Activated B cell treated with CpG ODN at 0.5 μM for 24 hours (primary cell): Measurements from ENCODE around the gene GGTLC1. TPM values are rescaled to one million over a fixed set of nuclear protein-coding genes. Genes with fewer than 3 reads are reported as not detected.

Experiments used
- ATAC-seq: fragments of 200-7000 bp; cut with Tn5 transposase; one replicate; pipeline ENCODE4 v1.10.0; 2021; ENCODE audit warnings: low read depth, mild to moderate bottlenecking, moderate library complexity
- CTCF ChIA-PET: fragments of 350-600 bp; sonication (Branson Sonifier 250); formaldehyde crosslinking; loops from one replicate; lab custom pipeline; 2021; ENCODE audit warnings: antibody characterized with exemption; lab: Charles Lee
- POLR2A ChIA-PET: fragments of 350-600 bp; sonication (Branson Sonifier 250); formaldehyde crosslinking; loops from one replicate; lab custom pipeline; 2021; ENCODE audit warnings: antibody characterized with exemption; lab: Charles Lee
- DNase-seq: peaks from one replicate; pipeline ENCODE4 v3.0.0; 2022
- H3K27ac Mint-ChIP-seq: one replicate; pipeline ENCODE4 v1.8.0; 2020; ENCODE audit warnings: mixed read lengths
- H3K27me3 Mint-ChIP-seq: one replicate; pipeline ENCODE4 v1.8.0; 2021; ENCODE audit warnings: mixed read lengths
- H3K36me3 Mint-ChIP-seq: one replicate; pipeline ENCODE4 v1.8.0; 2021; ENCODE audit warnings: low read depth, mixed read lengths
- H3K4me1 Mint-ChIP-seq: one replicate; pipeline ENCODE4 v1.8.0; 2021; ENCODE audit warnings: mixed read lengths
- H3K4me3 Mint-ChIP-seq: one replicate; pipeline ENCODE4 v1.8.0; 2020; ENCODE audit warnings: mild to moderate bottlenecking, mixed read lengths
- H3K9me3 Mint-ChIP-seq: one replicate; pipeline ENCODE4 v1.8.0; 2020; ENCODE audit warnings: mixed read lengths
- CTCF ChIP-seq: fragments of 200-600 bp; IDR thresholded peaks from one replicate; pipeline ENCODE4 v1.8.0; 2022; ENCODE audit warnings: antibody characterized with exemption, mild to moderate bottlenecking
- intact Hi-C: fragments of 100-400 bp; cut with micrococcal nuclease; formaldehyde crosslinking; loops from one replicate; pipeline ENCODE4 v1.15.1; 2024
- total RNA-seq: library from RNA; stranded (reverse); gene quantifications from 2 replicates; pipeline ENCODE4 v1.2.3, GENCODE V29; 2022

Gene GGTLC1
- total RNA-seq, 1 donor from 2014 or later = not detected

- Mint-ChIP-seq H3K36me3 (no peaks in the 10 kb centered on the region), H3K4me1 (no peaks in the 10 kb centered on the region), H3K27ac (no peak overlapping the region), H3K4me3 (no peak overlapping the region), H3K9me3 (no peaks in the 10 kb centered on the region), H3K27me3 (peaks cover 15% of the 10 kb centered on the region)
- ChIA-PET CTCF (no interaction called here), POLR2A (no interaction called here)
- no peak for TF ChIP-seq CTCF
- DNase-seq (no peak), ATAC-seq (no peak)
- intact Hi-C loops = no loop called here
Measured at GRCh38 chr20:24016607-24017457, 28.3 kb upstream of the GGTLC1 start.

GRCh38 chr20:24013953-24014352 is 25.4 kb upstream of the GGTLC1 start:
- ATAC-seq (no peak), DNase-seq (no peak)
- no peaks in the 10 kb centered on the region for H3K9me3 Mint-ChIP-seq
- no peak for TF ChIP-seq CTCF
- intact Hi-C loops = no loop called here
- peaks cover 15% of the 10 kb centered on the region for H3K27me3 Mint-ChIP-seq
- no peak overlapping the region for H3K4me3 Mint-ChIP-seq
- ChIA-PET POLR2A (no interaction called here), CTCF (no interaction called here)
- no peaks in the 10 kb centered on the region for H3K36me3 Mint-ChIP-seq
- H3K27ac Mint-ChIP-seq = no peak overlapping the region
- H3K4me1 Mint-ChIP-seq = no peaks in the 10 kb centered on the region

- TF ChIP-seq CTCF = no peak
- Mint-ChIP-seq H3K27me3 (peaks cover 8% of the 10 kb centered on the region), H3K36me3 (no peaks in the 10 kb centered on the region), H3K27ac (no peak overlapping the region), H3K4me1 (no peaks in the 10 kb centered on the region), H3K4me3 (no peak overlapping the region), H3K9me3 (no peaks in the 10 kb centered on the region)
- ChIA-PET POLR2A (no interaction called here), CTCF (interaction anchor here (1.0 kb wide), 1 partner anchor 14 kb away, joined by 4 read pairs; no protein-coding TSS in a partner anchor)
- intact Hi-C loops = no loop called here
- ATAC-seq (no peak), DNase-seq (no peak)
Measured at GRCh38 chr20:24011282-24011681, 22.7 kb upstream of the GGTLC1 start.

- ChIA-PET CTCF (no interaction called here), POLR2A (no interaction called here)
- H3K27me3 Mint-ChIP-seq = no peaks in the 10 kb centered on the region
- no peak overlapping the region for H3K27ac Mint-ChIP-seq
- no peaks in the 10 kb centered on the region for H3K9me3 Mint-ChIP-seq
- TF ChIP-seq CTCF = no peak
- DNase-seq (no peak), ATAC-seq (no peak)
- intact Hi-C loops = no loop called here
- no peaks in the 10 kb centered on the region for H3K36me3 Mint-ChIP-seq
- H3K4me1 Mint-ChIP-seq = no peaks in the 10 kb centered on the region
- H3K4me3 Mint-ChIP-seq = no peak overlapping the region
Measured at GRCh38 chr20:24007758-24008157, 19.2 kb upstream of the GGTLC1 start.

- Mint-ChIP-seq H3K9me3 (no peaks in the 10 kb centered on the region), H3K4me3 (no peak overlapping the region), H3K36me3 (no peaks in the 10 kb centered on the region), H3K27ac (no peak overlapping the region), H3K4me1 (no peaks in the 10 kb centered on the region), H3K27me3 (no peaks in the 10 kb centered on the region)
- DNase-seq (no peak), ATAC-seq (no peak)
- TF ChIP-seq CTCF = no peak
- ChIA-PET POLR2A (no interaction called here), CTCF (no interaction called here)
- intact Hi-C loops = no loop called here
Measured at GRCh38 chr20:24007073-24007595, 18.6 kb upstream of the GGTLC1 start.
